ENCODE results near the gene DENND4C.

DENND4C gene

GRCh38 chr9:19408693-19409400 is 178.4 kb downstream of the DENND4C start, which contains the start of gene ACER2:
TSS of gene ACER2 (plus strand) at chr9:19409009. CDS start at chr9:19409085, 76 bp downstream.
- Histone ChIP-seq H3K36me3 (ENCODE audit: control insufficient read depth in 2 of 2, insufficient read depth in 1 of 2, low read length in 2 of 2) (no peaks in the 10 kb centered on the region), H3K27ac (ENCODE audit: extremely low read depth, low read depth, low read length) (peak within 1 kb of the TSS; percentile 66; the same call in 1 of the 2 replicates), H3K9me3 (ENCODE audit: control insufficient read depth, insufficient read depth, low read depth, low read length) (no peaks in the 10 kb centered on the region), H3K4me3 (ENCODE audit: low read depth, low read length) (peak within 1 kb of the TSS; percentile 78), H3K4me1 (ENCODE audit: control insufficient read depth, insufficient read depth, low read length) (no peaks in the 10 kb centered on the region; the same call in 1 of the 2 replicates)
- ChIA-PET CTCF (no interaction called here), POLR2A (interaction anchor here (0.9 to 1.8 kb wide), 4 partner anchors 10 to 1460 kb away, joined by 3 to 14 read pairs (median 4); partner anchors contain the start of genes RPS6 and RRAGA)
- no peak for TF ChIP-seq ZNF585B (tag by site-specific recombination; IDR thresholded peaks at IDR 0.05)
- TF ChIP-seq KLF10 (tag by site-specific recombination; IDR thresholded peaks at IDR 0.05) = no peak
- TF ChIP-seq ZNF174 (tag by site-specific recombination; IDR thresholded peaks at IDR 0.05) = no peak
- TF ChIP-seq ZNF843 (tag by site-specific recombination; IDR thresholded peaks at IDR 0.05) = no peak
- TF ChIP-seq MEIS1 (CRISPR knock-in tag; IDR thresholded peaks at IDR 0.05; ENCODE audit: borderline replicate concordance) = no peak
- no peak for TF ChIP-seq ZNF146 (tag by site-specific recombination; IDR thresholded peaks at IDR 0.05)
- no peak for TF ChIP-seq ZNF658 (tag by site-specific recombination; IDR thresholded peaks at IDR 0.05)
- peak; percentile 61 for TF ChIP-seq PATZ1 (tag by site-specific recombination; IDR thresholded peaks at IDR 0.05)
- TF ChIP-seq ZNF398 (tag by site-specific recombination; IDR thresholded peaks at IDR 0.05) = 0 out of 2 replicates have a peak, but pooled peaks have one; percentile 16
- TF ChIP-seq ZSCAN4 (tag by site-specific recombination; IDR thresholded peaks at IDR 0.05) = no peak
- TF ChIP-seq AEBP2 (tag by site-specific recombination; IDR thresholded peaks at IDR 0.05; ENCODE audit: borderline replicate concordance) = no peak
- no peak for TF ChIP-seq OSR2 (tag by site-specific recombination; IDR thresholded peaks at IDR 0.05)
- peak; percentile 95 for TF ChIP-seq SP3 (tag by site-specific recombination; IDR thresholded peaks at IDR 0.05)
- no peak for TF ChIP-seq ZNF426 (tag by site-specific recombination; IDR thresholded peaks at IDR 0.05)
- peak; percentile 83 for TF ChIP-seq ZBTB26 (tag by site-specific recombination; optimal IDR thresholded peaks at IDR 0.05)
- TF ChIP-seq ZNF521 (tag by site-specific recombination; IDR thresholded peaks at IDR 0.05) = no peak
- no peak for TF ChIP-seq ZFP3 (tag by site-specific recombination; IDR thresholded peaks at IDR 0.05; ENCODE audit: low read depth)
- TF ChIP-seq ZNF560 (tag by site-specific recombination; IDR thresholded peaks at IDR 0.05; ENCODE audit: borderline replicate concordance) = no peak
- TF ChIP-seq ZNF433 (tag by site-specific recombination; IDR thresholded peaks at IDR 0.05; ENCODE audit: low read depth) = no peak
- TF ChIP-seq PRDM10 (tag by site-specific recombination; IDR thresholded peaks at IDR 0.05) = peak; percentile 35; the same call in 1 of the 2 replicates
- no peak for TF ChIP-seq ZNF670 (tag by site-specific recombination; IDR thresholded peaks at IDR 0.05; ENCODE audit: low read depth)
- no peak for TF ChIP-seq ZNF311 (tag by site-specific recombination; IDR thresholded peaks at IDR 0.05; ENCODE audit: borderline replicate concordance)
- no peak for TF ChIP-seq ZNF354C (tag by site-specific recombination; IDR thresholded peaks at IDR 0.05; ENCODE audit: borderline replicate concordance, low read depth)
- peak; percentile 89 for TF ChIP-seq KLF9 (tag by site-specific recombination; IDR thresholded peaks at IDR 0.05; ENCODE audit: low read depth)
- TF ChIP-seq ZNF571 (tag by site-specific recombination; IDR thresholded peaks at IDR 0.05) = no peak
- peak; percentile 71 for TF ChIP-seq ZNF501 (tag by site-specific recombination; IDR thresholded peaks at IDR 0.05)
